ENCODE measurements around the gene RALGDS.

Gene RALGDS

DNA sequence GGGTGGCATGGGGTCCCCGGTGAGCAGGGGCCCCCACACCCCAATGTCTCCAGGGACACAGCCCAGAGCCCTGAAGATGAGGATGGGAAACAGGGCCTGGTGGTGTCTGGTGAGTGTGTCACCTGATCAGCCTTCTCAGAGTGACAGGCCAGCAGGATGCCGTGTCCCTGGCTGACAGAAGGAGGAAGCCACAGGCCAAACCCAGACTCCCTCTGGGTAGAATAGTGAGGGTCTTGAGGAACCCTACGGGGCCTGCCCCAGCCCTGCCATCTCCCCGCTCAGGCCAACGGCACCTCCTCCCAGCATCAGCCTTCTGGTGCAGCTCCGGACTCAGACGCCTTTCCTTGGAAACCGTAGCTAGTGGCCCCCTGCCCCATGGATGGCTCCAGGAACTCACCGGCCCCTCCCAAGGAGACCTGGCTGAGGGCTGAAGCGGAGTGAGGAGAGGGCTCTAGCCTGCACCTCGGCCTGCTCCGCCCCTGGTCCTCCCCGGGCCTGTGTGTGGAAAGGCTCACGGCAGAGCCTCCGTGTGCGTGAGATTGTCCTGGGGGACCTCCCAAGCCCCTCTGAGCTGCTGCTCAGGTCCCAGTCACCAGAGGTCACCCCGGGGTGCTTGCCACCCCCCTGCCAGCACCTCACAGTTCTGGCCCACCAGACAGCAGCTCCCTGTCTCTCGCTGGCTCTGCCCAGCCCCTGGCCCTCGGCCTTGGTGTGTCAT lies 6.0 kb downstream of the RALGDS start:
- TF ChIP-seq, protein P1, sequence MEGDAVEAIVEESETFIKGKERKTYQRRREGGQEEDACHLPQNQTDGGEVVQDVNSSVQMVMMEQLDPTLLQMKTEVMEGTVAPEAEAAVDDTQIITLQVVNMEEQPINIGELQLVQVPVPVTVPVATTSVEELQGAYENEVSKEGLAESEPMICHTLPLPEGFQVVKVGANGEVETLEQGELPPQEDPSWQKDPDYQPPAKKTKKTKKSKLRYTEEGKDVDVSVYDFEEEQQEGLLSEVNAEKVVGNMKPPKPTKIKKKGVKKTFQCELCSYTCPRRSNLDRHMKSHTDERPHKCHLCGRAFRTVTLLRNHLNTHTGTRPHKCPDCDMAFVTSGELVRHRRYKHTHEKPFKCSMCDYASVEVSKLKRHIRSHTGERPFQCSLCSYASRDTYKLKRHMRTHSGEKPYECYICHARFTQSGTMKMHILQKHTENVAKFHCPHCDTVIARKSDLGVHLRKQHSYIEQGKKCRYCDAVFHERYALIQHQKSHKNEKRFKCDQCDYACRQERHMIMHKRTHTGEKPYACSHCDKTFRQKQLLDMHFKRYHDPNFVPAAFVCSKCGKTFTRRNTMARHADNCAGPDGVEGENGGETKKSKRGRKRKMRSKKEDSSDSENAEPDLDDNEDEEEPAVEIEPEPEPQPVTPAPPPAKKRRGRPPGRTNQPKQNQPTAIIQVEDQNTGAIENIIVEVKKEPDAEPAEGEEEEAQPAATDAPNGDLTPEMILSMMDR (IDR thresholded peaks at IDR 0.05; ENCODE audit: control extremely low read depth, extremely low read depth, low read depth, missing control alignments), result no peak
- POLR2A ChIA-PET, result interaction anchor here (1.1 to 1.8 kb wide), 4 partner anchors 18 to 34 kb away, joined by 3 to 8 read pairs (median 6); no protein-coding TSS in a partner anchor
- DNase-seq (ENCODE audit: extremely low spot score), result no peak
- CTCF ChIA-PET, result interaction anchor here (0.8 to 20.8 kb wide), 11 partner anchors 9 to 93 kb away, joined by 3 to 473 read pairs (median 3); no protein-coding TSS in a partner anchor

DNA sequence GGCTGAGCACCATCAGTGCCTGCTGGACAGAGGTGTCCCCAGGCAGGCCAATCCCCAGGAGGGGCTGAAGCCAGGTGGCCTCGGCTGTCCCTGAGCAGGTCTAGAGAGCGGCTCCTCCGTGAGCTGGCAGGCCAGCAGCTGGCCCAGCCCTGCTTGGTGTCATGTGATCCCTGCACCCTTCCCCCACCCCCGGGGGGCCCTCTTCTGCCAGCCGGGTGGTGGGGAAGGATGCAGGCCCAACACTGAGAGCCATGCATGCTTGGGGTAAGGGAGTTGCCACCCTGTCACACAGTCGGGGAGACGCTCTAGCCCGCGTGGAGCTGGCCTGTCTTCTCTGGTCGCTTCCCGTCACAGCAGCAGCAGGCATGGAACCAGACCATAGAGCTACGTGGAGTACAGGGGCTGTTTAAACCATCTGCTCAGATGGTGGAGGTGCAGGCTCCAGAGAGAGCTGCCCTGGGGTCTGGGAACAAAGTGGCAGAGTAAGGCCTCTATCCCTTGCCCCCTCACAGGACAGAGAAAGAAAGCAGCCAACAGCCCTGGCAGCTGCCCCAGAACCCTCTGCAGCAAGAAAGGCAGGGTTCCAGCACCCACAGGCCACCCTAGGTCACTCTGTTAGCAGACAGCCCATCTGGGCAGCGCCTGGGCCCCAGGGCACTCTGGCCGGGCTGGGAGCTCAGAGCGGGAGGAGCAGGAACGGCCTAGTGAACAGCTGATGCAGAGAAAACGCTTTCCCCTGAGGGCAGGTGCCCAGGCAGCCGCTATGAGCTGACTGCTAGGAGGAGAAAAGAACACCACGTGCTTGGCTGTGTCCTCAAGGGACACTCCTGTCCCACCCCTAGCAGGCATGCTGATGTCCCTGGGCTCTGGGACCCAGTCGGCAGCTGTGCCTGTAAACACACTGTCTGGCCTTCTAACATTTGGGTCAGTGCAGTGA lies 6.8 kb downstream of the RALGDS start:
- POLR2A ChIA-PET, result interaction anchor here (0.6 to 1.8 kb wide), 4 partner anchors 24 to 35 kb away, joined by 3 to 9 read pairs (median 5); no protein-coding TSS in a partner anchor
- DNase-seq (ENCODE audit: extremely low spot score), result no peak
- TF ChIP-seq, protein P1 (IDR thresholded peaks at IDR 0.05; ENCODE audit: control extremely low read depth, extremely low read depth, low read depth, missing control alignments), result no peak

DNA sequence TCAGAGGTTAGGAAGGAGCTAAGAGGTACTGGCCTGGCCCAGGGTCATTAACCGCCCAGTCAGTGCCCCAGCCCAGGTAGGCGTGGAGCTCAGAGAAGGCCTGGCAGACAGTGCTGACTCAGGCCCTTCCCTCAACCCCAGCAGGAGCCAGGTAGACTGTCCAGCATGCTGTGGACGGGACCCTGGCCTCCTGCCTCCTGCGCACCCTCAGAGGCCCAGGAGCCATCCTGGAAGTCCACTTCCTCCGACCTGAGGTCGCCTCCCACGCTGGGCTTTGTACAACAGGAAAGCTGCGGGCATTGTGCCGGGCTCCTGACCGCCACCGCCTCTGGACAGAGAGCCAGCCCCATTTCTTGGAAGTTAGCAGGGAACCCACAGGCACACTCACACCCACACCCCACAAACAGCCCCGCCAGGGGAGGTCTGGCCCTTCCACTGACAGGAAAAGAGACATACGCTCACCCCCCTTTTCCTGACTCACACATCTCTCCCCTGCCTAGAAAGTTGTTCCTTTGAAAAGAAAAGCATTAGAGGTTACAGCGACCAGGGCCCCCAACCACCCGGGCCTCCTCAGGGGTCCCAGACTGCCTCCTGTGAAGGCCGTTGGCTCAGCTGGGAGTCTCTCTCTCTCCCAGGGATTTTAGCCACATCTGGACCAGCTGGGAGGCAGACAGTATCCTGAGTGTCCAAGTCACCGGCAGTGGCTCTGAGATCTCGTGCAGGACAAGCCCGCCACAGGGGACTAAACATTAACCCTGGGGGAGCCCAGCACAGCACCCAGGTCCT lies 7.7 kb downstream of the RALGDS start:
- ChIA-PET POLR2A (interaction anchor here (1.6 kb wide), 1 partner anchor 31 kb away, joined by 3 read pairs; no protein-coding TSS in a partner anchor), CTCF (interaction anchor here (1.0 to 20.8 kb wide), 6 partner anchors 11 to 71 kb away, joined by 3 to 473 read pairs (median 6); no protein-coding TSS in a partner anchor)
- DNase-seq (ENCODE audit: extremely low spot score), result no peak
- TF ChIP-seq, protein P1 (IDR thresholded peaks at IDR 0.05; ENCODE audit: control extremely low read depth, extremely low read depth, low read depth, missing control alignments), result no peak

More for the DNA sequence above, 6.8 kb downstream of the RALGDS start:
- CTCF ChIA-PET, result interaction anchor here (1.0 to 20.8 kb wide), 8 partner anchors 8 to 72 kb away, joined by 3 to 473 read pairs (median 4); no protein-coding TSS in a partner anchor

DNA sequence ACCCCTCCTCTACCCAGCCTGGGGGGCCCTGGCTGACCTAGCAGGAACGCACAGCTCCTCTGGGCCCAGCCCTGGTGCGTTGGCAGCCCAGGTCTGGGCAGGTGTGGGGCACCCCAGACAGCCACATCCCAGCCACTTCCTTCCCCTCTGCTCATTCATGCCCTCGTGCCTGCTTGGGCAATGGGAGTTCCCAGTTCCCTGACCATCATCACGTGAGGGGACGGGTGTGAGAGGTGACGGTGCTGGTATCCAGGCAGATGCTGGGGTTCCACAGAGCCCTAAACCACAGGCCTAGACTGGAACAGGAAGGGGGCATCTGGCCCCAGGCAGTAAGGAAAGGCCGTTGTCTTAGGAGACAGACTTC lies 8.4 kb downstream of the RALGDS start:
- CTCF ChIA-PET, result interaction anchor here (3.0 to 20.8 kb wide), 3 partner anchors 10 to 35 kb away, joined by 7 to 473 read pairs (median 56); no protein-coding TSS in a partner anchor
- POLR2A ChIA-PET, result interaction anchor here (1.6 kb wide), 1 partner anchor 32 kb away, joined by 3 read pairs; no protein-coding TSS in a partner anchor
- no peak for DNase-seq (ENCODE audit: extremely low spot score)
- TF ChIP-seq, protein P1 (IDR thresholded peaks at IDR 0.05; ENCODE audit: control extremely low read depth, extremely low read depth, low read depth, missing control alignments), result no peak

DNA sequence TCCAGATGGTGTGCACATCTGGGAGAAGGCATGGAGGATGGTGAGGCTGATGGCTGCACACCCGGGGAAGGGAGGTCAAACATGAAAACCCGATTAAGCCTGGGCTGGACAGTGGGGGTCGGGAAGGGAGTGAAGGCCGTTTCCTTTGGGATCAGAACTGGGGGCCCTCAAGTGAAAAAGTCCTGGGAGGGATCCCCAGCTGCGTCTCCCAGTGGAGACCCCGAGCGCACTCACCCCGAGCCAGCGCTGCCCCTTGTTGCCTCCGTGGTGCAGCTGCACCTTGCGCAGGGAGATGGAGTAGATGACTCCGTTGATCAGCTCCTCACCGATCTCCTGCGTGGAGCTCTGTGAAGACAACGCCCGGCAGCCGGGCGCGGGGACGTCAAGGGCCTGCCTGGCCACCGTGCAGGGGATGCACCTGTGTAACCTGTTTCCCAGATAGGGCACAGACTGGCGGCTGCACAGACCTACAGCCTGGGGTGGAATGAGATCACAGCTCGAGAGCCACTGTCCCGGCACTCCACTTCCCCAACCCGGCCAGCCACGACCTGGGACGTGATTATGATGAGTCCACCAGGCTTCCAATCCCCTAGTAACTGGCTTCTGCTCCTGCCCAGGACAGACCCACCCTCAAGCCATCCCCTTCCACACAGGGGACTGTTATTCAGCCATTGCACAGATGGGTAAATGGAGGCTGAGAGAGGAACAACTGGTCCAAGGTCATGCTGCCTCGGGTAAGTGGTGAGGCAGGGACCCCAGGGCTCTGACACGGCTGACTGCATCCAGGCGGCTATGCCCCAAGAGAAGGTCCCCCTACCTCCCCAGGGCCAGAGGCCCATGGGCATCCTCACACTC lies 9.0 kb downstream of the RALGDS start:
- TF ChIP-seq, protein P1 (IDR thresholded peaks at IDR 0.05; ENCODE audit: control extremely low read depth, extremely low read depth, low read depth, missing control alignments), result no peak
- DNase-seq (ENCODE audit: extremely low spot score), result no peak
- ChIA-PET CTCF (interaction anchor here (3.0 to 20.8 kb wide), 3 partner anchors 10 to 35 kb away, joined by 7 to 473 read pairs (median 56); no protein-coding TSS in a partner anchor), POLR2A (no interaction called here)
